IMR-90 (cell line): Measurements from ENCODE around the gene PUDP. TPM values are rescaled to one million over a fixed set of nuclear protein-coding genes. Genes with fewer than 3 reads are reported as not detected.

Experiments used
- ATAC-seq: fragments of 200-7000 bp; cut with Tn5 transposase; 2 replicates; pipeline ENCODE4 v1.9.1; 2020; ENCODE audit warnings: low read depth, mild to moderate bottlenecking, moderate library complexity
- BruUV-seq: library from RNA; stranded (reverse); fragments of 400-500 nt; replicated peaks from 2 replicates; lab custom pipeline; 2021; lab: Mats Ljungman, UMichigan
- CTCF ChIA-PET: fragments of 300-600 bp; formaldehyde crosslinking; extraction: SDS; loops from one replicate; lab custom pipeline; 2021; ENCODE audit warnings: antibody characterized with exemption; lab: Yijun Ruan, JAX
- POLR2A ChIA-PET: fragments of 300-600 bp; sonication (Branson Sonifier 250); formaldehyde crosslinking; loops from one replicate; lab custom pipeline; 2022; ENCODE audit warnings: antibody characterized with exemption; ENCODE audit not compliant: unreplicated experiment; lab: Charles Lee
- DNase-seq: peaks from one replicate; pipeline ENCODE4 v3.0.0; 2013
- H2AFZ ChIP-seq: replicated peaks from 2 replicates; pipeline ENCODE3; 2013; ENCODE audit warnings: low read length, mild to moderate bottlenecking; ENCODE audit not compliant: poor library complexity
- H2AK5ac ChIP-seq: 2 replicates; pipeline ENCODE4 v1.6.1; 2013; ENCODE audit warnings: low read depth, low read length, inconsistent platforms
- H2AK9ac ChIP-seq: replicated peaks from 2 replicates; pipeline ENCODE3; 2013; ENCODE audit warnings: mild to moderate bottlenecking, low read depth, low read length, moderate library complexity; ENCODE audit not compliant: poor library complexity
- H2BK120ac ChIP-seq: 2 replicates; pipeline ENCODE4 v1.6.1; 2013; ENCODE audit warnings: low read depth, low read length, inconsistent platforms
- H2BK15ac ChIP-seq: 3 replicates; pipeline ENCODE4 v1.6.1; 2013; ENCODE audit warnings: low read depth, low read length, inconsistent platforms
- H2BK20ac ChIP-seq: 2 replicates; pipeline ENCODE4 v1.6.1; 2013; ENCODE audit warnings: low read depth, mild to moderate bottlenecking, inconsistent platforms, low read length, moderate library complexity
- H2BK5ac ChIP-seq: 2 replicates; pipeline ENCODE4 v1.6.1; 2013; ENCODE audit warnings: mild to moderate bottlenecking, low read depth, low read length, inconsistent platforms; ENCODE audit not compliant: poor library complexity, severe bottlenecking
- H3K14ac ChIP-seq: replicated peaks from 2 replicates; pipeline ENCODE4 v1.6.1; 2013; ENCODE audit warnings: low read depth, low read length, inconsistent platforms
- H3K18ac ChIP-seq: 2 replicates; pipeline ENCODE4 v1.6.1; 2013; ENCODE audit warnings: low read depth, low read length, control low read depth
- H3K23ac ChIP-seq: 2 replicates; pipeline ENCODE4 v1.6.1; 2013; ENCODE audit warnings: low read depth, low read length, inconsistent platforms
- H3K27ac ChIP-seq: 2 replicates; pipeline ENCODE4 v1.5.1; 2013; ENCODE audit warnings: mild to moderate bottlenecking, control low read depth, low read length; ENCODE audit not compliant: insufficient read depth
- H3K27me3 ChIP-seq: 2 replicates; pipeline ENCODE4 v1.6.1; 2013; ENCODE audit warnings: low read length; ENCODE audit not compliant: control insufficient read depth, insufficient read depth
- H3K36me3 ChIP-seq: 2 replicates; pipeline ENCODE4 v1.6.1; 2013; ENCODE audit warnings: low read length, mixed read lengths; ENCODE audit not compliant: control insufficient read depth, insufficient read depth
- H3K4ac ChIP-seq: 2 replicates; pipeline ENCODE4 v1.6.1; 2013; ENCODE audit warnings: low read depth, low read length, inconsistent platforms
- H3K4me1 ChIP-seq: 2 replicates; pipeline ENCODE4 v1.6.1; 2013; ENCODE audit warnings: low read length, mixed read lengths; ENCODE audit not compliant: control insufficient read depth, insufficient read depth
- H3K4me2 ChIP-seq: 2 replicates; pipeline ENCODE4 v1.6.1; 2013; ENCODE audit warnings: low read depth, mild to moderate bottlenecking, control low read depth, low read length, moderate library complexity
- H3K4me3 ChIP-seq: 2 replicates; pipeline ENCODE4 v1.5.1; 2013; ENCODE audit warnings: low read depth, mild to moderate bottlenecking, control low read depth, low read length, moderate library complexity; ENCODE audit not compliant: insufficient read depth
- H3K56ac ChIP-seq: 2 replicates; pipeline ENCODE4 v1.6.1; 2013; ENCODE audit warnings: low read length, inconsistent platforms; ENCODE audit not compliant: insufficient read depth; ENCODE audit errors: extremely low read depth
- H3K79me1 ChIP-seq, 2 experiments: 2 replicates each; pipeline ENCODE4 v1.6.1; 2013; ENCODE audit warnings: low read length in 2 of 2, inconsistent platforms in 1 of 2, low read depth in 1 of 2
- H3K9ac ChIP-seq: 2 replicates; pipeline ENCODE4 v1.6.1; 2013; ENCODE audit warnings: low read depth, low read length, control low read depth
- H3K9me1 ChIP-seq: 2 replicates; pipeline ENCODE4 v1.6.1; 2013; ENCODE audit warnings: low read length, inconsistent platforms; ENCODE audit not compliant: insufficient read depth
- H3K9me3 ChIP-seq: 2 replicates; pipeline ENCODE4 v1.6.1; 2013; ENCODE audit warnings: low read length; ENCODE audit not compliant: control insufficient read depth, insufficient read depth
- H4K20me1 ChIP-seq: 2 replicates; pipeline ENCODE4 v1.6.1; 2013; ENCODE audit warnings: low read length, inconsistent platforms; ENCODE audit not compliant: insufficient read depth
- H4K5ac ChIP-seq: 2 replicates; pipeline ENCODE4 v1.6.1; 2013; ENCODE audit warnings: mild to moderate bottlenecking, low read depth, low read length, control low read depth
- H4K8ac ChIP-seq, 2 experiments: 2 replicates each; pipeline ENCODE4 v1.6.1; 2013; ENCODE audit warnings: low read depth in 2 of 2, low read length in 2 of 2, control low read depth in 1 of 2, inconsistent platforms in 1 of 2
- H4K91ac ChIP-seq: 2 replicates; pipeline ENCODE4 v1.6.1; 2013; ENCODE audit warnings: low read depth, low read length, inconsistent platforms; ENCODE audit not compliant: insufficient read depth
- BHLHE40 ChIP-seq: fragments of 150-350 bp; IDR thresholded peaks from 2 replicates; pipeline ENCODE4 v1.6.1; 2016; ENCODE audit warnings: mild to moderate bottlenecking, low read depth, low read length
- CEBPB ChIP-seq: IDR thresholded peaks from 2 replicates; pipeline ENCODE4 v1.6.1; 2012; ENCODE audit warnings: low read depth, low read length, improper control_type of control experiment
- CHD1 ChIP-seq: IDR thresholded peaks from 2 replicates; pipeline ENCODE4 v1.6.1; 2012; ENCODE audit warnings: low read depth, low read length, improper control_type of control experiment
- FOS ChIP-seq: fragments of 150-350 bp; IDR thresholded peaks from 2 replicates; pipeline ENCODE4 v1.6.1; 2016; ENCODE audit warnings: low read depth, low read length
- MAFK ChIP-seq: IDR thresholded peaks from 2 replicates; pipeline ENCODE4 v1.6.1; 2012; ENCODE audit warnings: low read depth, low read length, improper control_type of control experiment
- MAZ ChIP-seq: IDR thresholded peaks from 2 replicates; pipeline ENCODE4 v1.6.1; 2012; ENCODE audit warnings: low read depth, mild to moderate bottlenecking, low read length, improper control_type of control experiment, moderate library complexity, borderline replicate concordance
- MXI1 ChIP-seq: IDR thresholded peaks from 2 replicates; pipeline ENCODE4 v1.6.1; 2012; ENCODE audit warnings: low read depth, mild to moderate bottlenecking, low read length, moderate library complexity, borderline replicate concordance
- NFE2L2 ChIP-seq: fragments of 150-350 bp; IDR thresholded peaks from 2 replicates; pipeline ENCODE4 v1.6.1; 2016; ENCODE audit warnings: low read depth, mild to moderate bottlenecking, low read length
- POLR2A ChIP-seq: IDR thresholded peaks from 2 replicates; pipeline ENCODE4 v1.6.1; 2012; ENCODE audit warnings: mild to moderate bottlenecking, low read depth, low read length
- RAD21 ChIP-seq: IDR thresholded peaks from 2 replicates; pipeline ENCODE4 v1.6.1; 2012; ENCODE audit warnings: low read length, improper control_type of control experiment
- RCOR1 ChIP-seq: IDR thresholded peaks from 2 replicates; pipeline ENCODE4 v1.6.1; 2012; ENCODE audit warnings: mild to moderate bottlenecking, low read length, improper control_type of control experiment; ENCODE audit not compliant: insufficient replicate concordance
- RFX5 ChIP-seq: IDR thresholded peaks from 2 replicates; pipeline ENCODE4 v1.8.0; 2012; ENCODE audit warnings: low read depth, mild to moderate bottlenecking, low read length, moderate library complexity
- SMC3 ChIP-seq: fragments of 150-350 bp; IDR thresholded peaks from 2 replicates; pipeline ENCODE4 v1.6.1; 2016; ENCODE audit warnings: low read depth, mild to moderate bottlenecking, antibody characterized with exemption, low read length, moderate library complexity
- WGBS, 2 experiments: methylation state at CpG; one replicate each; pipeline versions ENCODE4 v1.1.5 to v1.1.7; 2013; ENCODE audit warnings: missing lambda C conversion rate in 2 of 2; ENCODE audit not compliant: insufficient read length in 1 of 2; ENCODE audit errors: extremely low coverage in 2 of 2; 5-methylcytosine and 5-hydroxymethylcytosine counted together
- dilution Hi-C: fragments of 300-500 bp; cut with HindIII; formaldehyde crosslinking; loops from one replicate; pipeline ENCODE4 v1.14.3; 2018; ENCODE audit warnings: low sequenced_read_pairs; ENCODE audit not compliant: unreplicated experiment
- in situ Hi-C: fragments of 300-500 bp; cut with MboI; formaldehyde crosslinking; loops from 3 replicates; pipeline ENCODE4 v1.14.3; 2019; ENCODE audit warnings: low sequenced_read_pairs, inconsistent platforms, mixed read lengths
- intact Hi-C: fragments of 100-400 bp; cut with micrococcal nuclease; formaldehyde crosslinking; loops from 2 replicates; pipeline ENCODE4 v1.10.0; 2022
- polyA plus RNA-seq, 3 experiments: library from polyadenylated mRNA; depleted of rRNA; stranded (reverse); fragments of >200 nt; gene quantifications; 2 replicates each; pipeline ENCODE4 v1.2.3, GENCODE V29; 2012; ENCODE audit warnings: low replicate concordance in 1 of 3
- total RNA-seq: library from RNA; depleted of rRNA; stranded (reverse); fragments of >200 nt; gene quantifications from 2 replicates; pipeline ENCODE4 v1.2.3, GENCODE V29; 2012
- TF ChIP-seq, protein P1 (sequence below): fragments of 150-350 bp; IDR thresholded peaks from 2 replicates; pipeline ENCODE4 v1.6.1; 2017; ENCODE audit warnings: mild to moderate bottlenecking, antibody characterized with exemption, low read length, low read depth
- TF ChIP-seq, protein P2 (sequence below): fragments of 150-350 bp; IDR thresholded peaks from 2 replicates; pipeline ENCODE4 v1.6.1; 2016; ENCODE audit warnings: low read depth, mild to moderate bottlenecking, low read length, moderate library complexity, borderline replicate concordance
- TF ChIP-seq, protein P3 (sequence below): conservative IDR thresholded peaks from 2 replicates; pipeline ENCODE4 v1.5.1; 2012; ENCODE audit warnings: mild to moderate bottlenecking, low read depth, low read length, improper control_type of control experiment

PUDP gene
- total and polyA plus RNA-seq, 2 of the 4 experiments (the other 2 are of a cell fraction) = 22.2 to 28.6 TPM

DNA sequence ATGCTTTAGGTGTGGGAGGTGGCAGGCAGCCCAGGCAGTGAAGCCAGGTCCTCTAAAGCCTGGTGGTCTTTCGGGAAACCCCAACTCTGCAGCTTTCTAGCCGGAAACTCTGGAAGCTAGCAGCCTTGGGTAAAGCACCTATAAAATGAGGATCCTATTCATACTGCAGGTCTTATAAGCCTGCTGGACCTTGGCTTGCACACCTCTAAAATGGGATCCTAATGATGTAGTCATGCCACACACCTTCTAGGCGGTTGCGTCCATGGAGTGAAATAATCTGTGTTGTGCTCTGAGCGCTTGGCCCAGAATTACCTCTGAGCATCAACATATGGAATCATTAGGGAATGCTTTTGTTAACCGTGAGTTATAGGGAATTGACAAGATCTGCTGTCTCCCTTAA, 36.4 kb downstream of the PUDP start:
- H3K36me3 ChIP-seq = 0 out of 2 replicates have a peak, but pooled peaks cover 2% of the 10 kb centered on the region
- no peak overlapping the region for H2BK15ac ChIP-seq
- no peak overlapping the region for H3K18ac ChIP-seq
- no peak overlapping the region for H2BK20ac ChIP-seq
- no peak overlapping the region for H3K4me3 ChIP-seq
- DNase-seq (no peak), ATAC-seq (no peak)
- H3K9ac ChIP-seq = no peak overlapping the region
- peaks cover 5% of the 10 kb centered on the region; the same call in 1 of the 2 replicates for H3K4me1 ChIP-seq
- no peaks in the 10 kb centered on the region for H3K27me3 ChIP-seq
- H3K23ac ChIP-seq = no peak overlapping the region
- no peak overlapping the region for H3K14ac ChIP-seq
- H3K4ac ChIP-seq = no peak overlapping the region
- intact Hi-C loops = no loop called here
- POLR2A ChIA-PET = no interaction called here
- H3K4me2 ChIP-seq = no peak overlapping the region
- CTCF ChIA-PET = no interaction called here
- no peak overlapping the region for H4K8ac ChIP-seq
- no peak overlapping the region for H2AK5ac ChIP-seq
- in situ Hi-C loops = no loop called here
- peaks cover 18 to 29% of the 10 kb centered on the region in 2 experiments for H3K79me1 ChIP-seq
- dilution Hi-C loops = no loop called here
- no peak overlapping the region for H3K27ac ChIP-seq
- no peak overlapping the region for H2BK5ac ChIP-seq
- no peak overlapping the region for H4K91ac ChIP-seq
- TF ChIP-seq SMC3 = no peak
- no peak for TF ChIP-seq MAFK
- TF ChIP-seq, protein P1, sequence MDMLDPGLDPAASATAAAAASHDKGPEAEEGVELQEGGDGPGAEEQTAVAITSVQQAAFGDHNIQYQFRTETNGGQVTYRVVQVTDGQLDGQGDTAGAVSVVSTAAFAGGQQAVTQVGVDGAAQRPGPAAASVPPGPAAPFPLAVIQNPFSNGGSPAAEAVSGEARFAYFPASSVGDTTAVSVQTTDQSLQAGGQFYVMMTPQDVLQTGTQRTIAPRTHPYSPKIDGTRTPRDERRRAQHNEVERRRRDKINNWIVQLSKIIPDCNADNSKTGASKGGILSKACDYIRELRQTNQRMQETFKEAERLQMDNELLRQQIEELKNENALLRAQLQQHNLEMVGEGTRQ = no peak
- no peak for TF ChIP-seq CEBPB
- TF ChIP-seq, protein P2, sequence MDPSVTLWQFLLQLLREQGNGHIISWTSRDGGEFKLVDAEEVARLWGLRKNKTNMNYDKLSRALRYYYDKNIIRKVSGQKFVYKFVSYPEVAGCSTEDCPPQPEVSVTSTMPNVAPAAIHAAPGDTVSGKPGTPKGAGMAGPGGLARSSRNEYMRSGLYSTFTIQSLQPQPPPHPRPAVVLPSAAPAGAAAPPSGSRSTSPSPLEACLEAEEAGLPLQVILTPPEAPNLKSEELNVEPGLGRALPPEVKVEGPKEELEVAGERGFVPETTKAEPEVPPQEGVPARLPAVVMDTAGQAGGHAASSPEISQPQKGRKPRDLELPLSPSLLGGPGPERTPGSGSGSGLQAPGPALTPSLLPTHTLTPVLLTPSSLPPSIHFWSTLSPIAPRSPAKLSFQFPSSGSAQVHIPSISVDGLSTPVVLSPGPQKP = no peak
- no peak for TF ChIP-seq RFX5
- TF ChIP-seq POLR2A = no peak
- no peak for TF ChIP-seq MXI1
- no peak for TF ChIP-seq CHD1
- no peak for TF ChIP-seq BHLHE40
- TF ChIP-seq NFE2L2 = no peak
- TF ChIP-seq, protein P3, sequence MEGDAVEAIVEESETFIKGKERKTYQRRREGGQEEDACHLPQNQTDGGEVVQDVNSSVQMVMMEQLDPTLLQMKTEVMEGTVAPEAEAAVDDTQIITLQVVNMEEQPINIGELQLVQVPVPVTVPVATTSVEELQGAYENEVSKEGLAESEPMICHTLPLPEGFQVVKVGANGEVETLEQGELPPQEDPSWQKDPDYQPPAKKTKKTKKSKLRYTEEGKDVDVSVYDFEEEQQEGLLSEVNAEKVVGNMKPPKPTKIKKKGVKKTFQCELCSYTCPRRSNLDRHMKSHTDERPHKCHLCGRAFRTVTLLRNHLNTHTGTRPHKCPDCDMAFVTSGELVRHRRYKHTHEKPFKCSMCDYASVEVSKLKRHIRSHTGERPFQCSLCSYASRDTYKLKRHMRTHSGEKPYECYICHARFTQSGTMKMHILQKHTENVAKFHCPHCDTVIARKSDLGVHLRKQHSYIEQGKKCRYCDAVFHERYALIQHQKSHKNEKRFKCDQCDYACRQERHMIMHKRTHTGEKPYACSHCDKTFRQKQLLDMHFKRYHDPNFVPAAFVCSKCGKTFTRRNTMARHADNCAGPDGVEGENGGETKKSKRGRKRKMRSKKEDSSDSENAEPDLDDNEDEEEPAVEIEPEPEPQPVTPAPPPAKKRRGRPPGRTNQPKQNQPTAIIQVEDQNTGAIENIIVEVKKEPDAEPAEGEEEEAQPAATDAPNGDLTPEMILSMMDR = no peak
- no peak for TF ChIP-seq RAD21
- TF ChIP-seq RCOR1 = no peak
- no peak for TF ChIP-seq MAZ
- no peak for TF ChIP-seq FOS
- no CpG with 5 or more reads among the region's 6 CpGs for WGBS, 2 experiments
- 0 out of 2 replicates have a peak, but pooled peaks cover 5% of the 10 kb centered on the region for H4K20me1 ChIP-seq
- H2AFZ ChIP-seq = no peak overlapping the region
- no peak overlapping the region for H4K5ac ChIP-seq
- H3K56ac ChIP-seq = no peak overlapping the region
- peaks cover 2% of the 10 kb centered on the region; the same call in 1 of the 2 replicates for H3K9me1 ChIP-seq
- H2AK9ac ChIP-seq = no peak overlapping the region
- H3K9me3 ChIP-seq = no peaks in the 10 kb centered on the region
- BruUV-seq = no TSS peak
- no peak overlapping the region for H2BK120ac ChIP-seq
